GM19438 (cell line): Measurements from ENCODE around the gene FAM184A.

Experiments
- ATAC-seq: cut with Tn5 transposase; IDR thresholded peaks from one replicate; pipeline ENCODE4 v1.9.1; 2021; ENCODE audit warnings: low read depth; ENCODE audit not compliant: unreplicated experiment

The FAM184A gene

DNA sequence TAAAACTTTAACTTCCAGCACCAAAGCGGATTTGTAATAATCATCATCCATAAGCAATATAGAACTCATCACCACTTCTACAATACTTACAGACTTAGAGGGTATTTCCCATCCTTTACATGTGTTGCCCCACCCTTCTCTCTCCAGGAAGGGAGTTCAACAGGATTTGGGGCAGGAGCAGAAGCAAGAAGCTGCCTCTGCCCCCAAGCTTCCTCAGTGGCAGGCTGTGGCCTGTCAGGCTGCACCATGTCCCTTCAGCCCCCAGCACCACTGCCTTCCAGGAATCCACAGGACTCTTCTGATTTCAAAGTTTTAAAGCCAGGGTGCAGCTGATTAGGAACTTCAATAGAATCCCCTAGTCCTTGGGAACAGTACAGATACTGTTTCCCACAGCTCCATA lies 106.8 kb downstream of the FAM184A start:
- no peak for ATAC-seq

DNA sequence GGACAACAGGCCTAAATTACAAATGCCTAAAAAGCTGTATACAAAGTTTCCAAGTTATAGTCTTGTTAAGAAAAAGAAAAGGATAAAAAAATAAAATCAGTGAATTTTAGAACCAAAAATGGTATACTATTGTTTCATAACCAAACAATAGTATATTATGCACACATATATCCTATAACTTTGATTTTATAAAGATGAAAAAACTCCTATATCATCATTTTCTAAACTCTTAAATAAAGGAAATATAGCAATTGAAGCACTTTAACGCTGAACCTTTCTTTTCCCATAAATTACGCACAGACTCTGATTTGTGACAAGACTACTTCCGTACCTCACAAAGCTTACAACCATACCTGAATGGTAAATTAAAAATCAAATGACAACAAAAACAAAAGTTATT lies 107.6 kb downstream of the FAM184A start:
- no peak for ATAC-seq

DNA sequence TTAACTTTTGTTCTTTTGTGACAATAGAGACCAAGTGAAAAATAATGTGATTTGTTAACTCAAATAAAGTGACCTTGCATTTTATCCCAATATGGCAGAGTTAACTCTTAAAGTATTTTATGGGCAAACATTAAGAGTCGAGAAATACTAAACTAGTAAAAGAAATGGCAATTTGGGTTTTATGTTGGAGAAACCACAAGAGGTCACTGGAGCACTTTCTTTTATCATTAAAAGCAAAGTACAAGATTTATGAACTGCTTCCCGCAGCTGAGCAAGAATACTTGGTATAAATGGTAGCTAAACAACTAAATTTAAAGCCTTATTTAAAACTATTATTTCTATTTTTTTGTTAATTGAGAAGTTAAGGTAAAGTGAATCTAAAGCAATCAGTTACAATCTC lies 110.0 kb downstream of the FAM184A start:
- ATAC-seq: no peak

DNA sequence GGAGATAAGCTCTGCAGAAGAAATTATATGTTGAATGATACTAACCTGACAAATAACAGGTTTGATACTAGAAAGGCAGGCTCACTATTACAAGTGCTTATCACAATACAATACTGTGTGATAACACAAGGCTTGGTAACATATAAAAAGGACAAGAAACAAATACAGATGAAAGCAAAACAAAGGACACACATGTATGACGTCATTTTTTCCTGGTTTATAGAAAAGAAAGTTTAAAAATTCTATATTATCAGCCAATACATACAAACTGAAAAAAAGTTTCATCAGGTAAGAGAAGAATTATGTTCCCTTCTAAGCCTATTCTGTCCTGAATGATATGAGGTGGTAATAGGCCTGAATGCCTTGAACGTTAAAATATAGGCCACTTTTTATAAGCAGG lies 111.2 kb downstream of the FAM184A start:
- ATAC-seq: no peak

DNA sequence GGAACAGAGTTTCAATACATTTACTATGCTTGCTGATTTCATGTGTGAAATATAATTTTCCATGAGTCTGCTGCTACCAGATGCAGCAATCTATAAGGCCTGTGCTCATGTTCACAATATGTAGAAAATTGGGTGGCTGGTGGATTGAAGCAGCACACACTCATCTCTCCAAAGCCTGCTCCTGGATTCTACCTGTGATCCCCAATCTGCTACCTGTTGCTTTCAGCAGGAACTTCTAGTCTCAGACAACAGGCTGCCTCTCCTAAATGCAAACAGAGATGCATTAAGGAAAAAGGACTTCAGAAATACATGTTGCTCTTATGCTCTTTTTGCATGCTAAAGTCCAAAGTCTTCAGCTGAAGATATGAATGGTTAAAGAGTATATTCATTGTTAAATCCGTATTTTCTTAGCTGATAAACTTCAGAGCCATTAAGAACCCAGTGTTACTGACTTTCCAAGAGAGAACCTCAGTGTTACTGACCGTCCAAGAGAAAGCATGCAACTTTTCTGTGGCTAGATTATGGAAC lies 112.6 kb downstream of the FAM184A start:
- ATAC-seq: no peak

DNA sequence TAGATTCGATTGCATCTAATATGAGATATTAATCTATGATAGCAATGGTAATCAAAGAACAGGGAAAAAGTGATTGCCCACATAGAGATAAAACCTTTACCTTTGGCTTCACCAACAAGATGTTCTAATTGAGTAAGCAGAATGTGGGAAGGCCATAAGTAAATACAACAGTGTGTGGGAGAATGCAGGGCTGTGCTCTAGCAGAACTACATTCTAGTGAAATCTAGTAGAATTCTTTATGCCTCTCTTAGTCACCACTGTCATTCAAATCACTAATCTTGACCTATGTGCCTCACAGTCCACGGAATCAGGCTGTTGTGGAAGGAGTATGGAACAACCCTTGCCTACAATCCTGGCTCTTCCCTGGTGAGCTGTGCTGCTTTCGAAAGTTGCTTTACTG lies 113.1 kb downstream of the FAM184A start:
- ATAC-seq: no peak

DNA sequence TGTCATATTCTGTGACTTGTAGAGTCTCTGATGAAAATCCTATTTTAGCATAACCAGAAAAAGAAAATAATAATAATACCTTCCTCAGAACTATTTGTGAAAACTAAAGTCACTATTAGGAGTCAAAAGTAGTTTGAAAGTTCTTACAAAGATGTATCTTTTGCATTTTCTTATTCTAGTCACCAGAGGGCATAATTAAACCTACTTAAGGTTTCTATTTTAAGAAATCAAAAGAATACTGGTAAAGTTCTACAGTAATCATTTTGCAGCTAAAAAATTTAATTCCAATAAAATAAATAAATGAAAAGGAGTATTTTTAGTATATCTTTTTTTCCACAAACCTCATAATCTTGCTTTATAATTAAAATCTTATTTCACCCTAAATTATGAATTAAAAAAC lies 115.5 kb downstream of the FAM184A start:
- ATAC-seq: no peak

DNA sequence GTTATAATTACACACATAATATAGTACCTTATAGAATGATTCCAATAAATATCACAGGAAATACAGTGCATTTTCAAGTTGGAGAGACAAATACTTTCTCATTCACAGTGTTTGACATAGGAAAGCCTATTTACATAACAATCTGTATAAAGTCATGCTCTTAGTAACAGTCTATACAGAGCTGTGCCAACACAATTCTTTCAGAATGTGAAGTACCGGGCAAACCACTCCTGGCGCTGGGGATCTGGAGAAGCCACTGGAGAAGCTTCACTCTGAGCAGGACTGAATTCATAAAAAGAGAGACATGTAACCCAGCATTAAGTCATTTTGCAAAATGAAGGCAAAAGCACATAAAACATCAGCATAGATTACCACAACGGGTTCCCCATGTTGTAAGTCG lies 118.6 kb downstream of the FAM184A start:
- ATAC-seq: no peak

DNA sequence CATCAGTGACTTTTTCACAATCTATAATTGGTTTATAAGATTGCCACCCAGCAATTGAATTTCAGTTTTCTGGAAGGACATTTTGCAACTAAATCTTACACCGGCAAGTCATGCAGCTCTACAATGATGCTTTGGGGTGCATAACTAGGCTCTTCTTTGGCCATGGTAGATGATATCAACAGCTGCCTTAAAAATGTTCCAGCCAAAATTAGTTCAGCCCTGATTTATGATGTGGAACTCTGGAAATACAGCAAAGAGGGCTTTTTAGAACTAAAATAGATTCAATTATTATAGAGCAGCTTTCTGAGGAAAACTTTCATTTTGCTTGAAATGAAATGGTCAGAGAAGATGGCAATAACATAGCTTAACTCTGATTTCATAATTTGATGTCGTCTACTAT lies 125.1 kb downstream of the FAM184A start:
- no peak for ATAC-seq

DNA sequence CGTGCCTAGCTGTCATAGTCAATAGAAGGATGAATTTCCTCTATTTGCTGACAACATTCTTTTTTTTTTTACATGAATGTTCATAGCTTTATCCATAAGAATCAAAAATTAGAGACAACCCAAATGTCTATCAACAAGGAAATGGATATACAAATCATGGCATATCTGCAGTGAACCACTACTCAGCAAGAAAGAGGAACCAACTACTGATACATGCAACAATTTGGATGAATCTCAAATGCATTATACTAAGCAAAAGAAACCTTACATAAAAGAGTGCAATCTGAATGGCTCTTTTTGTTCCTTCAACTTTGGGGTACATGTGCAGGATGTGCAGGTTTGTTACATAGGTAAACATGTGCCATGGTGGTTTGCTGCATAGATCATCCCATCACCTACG lies 125.8 kb downstream of the FAM184A start:
- ATAC-seq: no peak

DNA sequence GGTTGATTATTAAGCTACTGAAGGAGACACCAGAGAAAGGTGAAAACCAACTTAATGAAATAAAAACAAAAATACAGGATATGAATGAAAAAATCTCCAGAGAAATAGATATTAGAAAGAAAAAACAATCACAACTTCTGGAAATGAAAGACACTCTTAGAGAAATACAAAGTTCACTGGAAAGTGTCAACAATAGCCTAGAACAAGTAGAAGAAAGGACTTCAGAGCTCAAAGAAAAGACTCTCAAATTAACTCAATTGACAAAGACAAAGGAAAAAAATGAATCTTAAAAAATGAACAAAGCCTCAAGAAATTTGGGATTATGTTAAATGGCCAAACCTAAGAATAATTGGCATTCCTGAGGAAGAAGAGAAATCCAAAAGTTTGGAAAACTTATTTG lies 133.2 kb downstream of the FAM184A start:
- no peak for ATAC-seq

DNA sequence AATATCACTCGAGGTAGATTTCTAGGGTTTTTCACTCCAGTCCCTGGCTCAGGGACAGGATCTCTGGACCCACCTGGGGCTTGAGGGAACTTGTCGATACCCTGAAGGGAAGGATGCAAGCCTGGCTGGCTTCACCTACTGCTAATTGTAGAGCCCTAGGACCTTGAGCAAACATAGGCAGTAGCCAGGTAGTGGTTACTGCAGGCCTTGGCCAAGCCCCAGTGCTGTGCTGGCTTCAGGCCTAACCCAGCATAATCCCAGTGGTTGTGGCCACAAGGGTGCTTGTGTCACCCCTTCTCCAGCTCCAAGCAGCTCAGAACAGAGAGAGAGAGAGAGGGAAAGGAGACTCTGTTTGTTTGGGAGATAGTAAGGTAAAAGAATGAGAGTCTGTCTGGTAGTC lies 137.7 kb downstream of the FAM184A start:
- ATAC-seq: no peak

DNA sequence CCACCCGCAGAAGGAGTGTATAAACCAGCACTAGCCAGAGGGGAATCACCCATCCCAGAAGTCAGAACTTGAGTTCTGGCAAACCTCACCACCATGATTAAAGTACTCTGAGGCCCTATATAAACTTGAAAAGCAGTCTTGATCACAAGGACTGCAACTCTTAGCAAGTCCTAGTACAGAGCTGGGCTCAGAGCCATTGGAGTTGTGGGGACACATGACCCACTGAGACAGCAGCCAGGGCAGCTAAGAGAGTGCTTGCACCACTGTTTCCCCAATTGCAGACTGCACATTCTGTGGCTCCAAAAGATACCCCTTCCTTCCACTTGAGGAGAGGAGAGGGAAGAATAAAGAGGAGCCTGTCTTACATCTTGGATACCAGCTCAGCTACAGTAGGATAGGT lies 138.8 kb downstream of the FAM184A start:
- no peak for ATAC-seq

DNA sequence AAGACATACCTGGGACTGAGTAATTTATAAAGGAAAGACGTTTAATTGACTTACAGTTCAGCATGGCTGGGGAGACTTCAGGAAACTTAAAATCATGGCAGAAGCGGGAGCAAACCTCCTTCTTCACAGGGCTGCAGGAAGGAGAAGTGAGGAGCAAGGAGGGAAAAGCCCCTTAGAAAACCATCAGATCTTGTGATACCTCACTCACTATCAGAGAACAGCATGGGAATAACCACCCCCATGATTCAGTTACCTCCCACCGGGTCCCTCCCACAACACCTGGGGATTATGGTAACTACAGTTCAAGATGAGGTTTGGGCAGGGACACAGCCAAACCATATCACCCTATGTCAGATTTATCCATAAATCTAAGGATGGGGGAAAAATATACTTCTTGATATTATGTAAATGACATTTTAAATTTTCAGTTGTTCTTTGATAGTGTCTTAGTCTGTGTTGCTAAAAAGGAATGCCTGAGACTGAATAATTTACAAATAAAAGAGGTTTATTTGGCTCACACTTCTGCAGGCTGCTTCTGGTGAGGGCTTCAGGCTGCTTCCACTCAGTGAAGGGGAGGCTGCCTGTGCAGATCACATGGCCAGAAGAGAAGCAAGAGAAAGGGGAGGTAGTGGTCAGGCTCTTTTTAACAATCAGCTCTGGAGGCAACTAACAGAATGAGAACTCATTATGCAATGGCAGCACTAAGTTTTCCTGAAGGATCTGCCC lies 142.3 kb downstream of the FAM184A start:
- ATAC-seq: no peak

DNA sequence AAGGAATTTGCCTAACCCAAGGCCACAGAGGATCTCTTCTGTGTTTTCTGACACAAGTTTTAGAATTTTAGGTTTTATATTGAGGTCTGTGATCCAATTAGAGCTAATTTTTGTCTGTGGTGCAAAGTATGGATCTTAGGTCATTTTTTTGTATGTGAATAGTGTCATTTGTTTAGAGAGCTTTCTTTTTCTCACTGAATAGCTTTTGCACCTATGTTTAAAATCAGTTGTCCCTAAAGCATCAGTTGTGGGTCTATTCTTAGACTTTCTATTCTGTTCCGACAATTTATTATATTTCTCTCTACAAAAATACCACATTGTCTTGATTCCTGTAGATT lies 143.2 kb downstream of the FAM184A start:
- peak; percentile 4 for ATAC-seq

DNA sequence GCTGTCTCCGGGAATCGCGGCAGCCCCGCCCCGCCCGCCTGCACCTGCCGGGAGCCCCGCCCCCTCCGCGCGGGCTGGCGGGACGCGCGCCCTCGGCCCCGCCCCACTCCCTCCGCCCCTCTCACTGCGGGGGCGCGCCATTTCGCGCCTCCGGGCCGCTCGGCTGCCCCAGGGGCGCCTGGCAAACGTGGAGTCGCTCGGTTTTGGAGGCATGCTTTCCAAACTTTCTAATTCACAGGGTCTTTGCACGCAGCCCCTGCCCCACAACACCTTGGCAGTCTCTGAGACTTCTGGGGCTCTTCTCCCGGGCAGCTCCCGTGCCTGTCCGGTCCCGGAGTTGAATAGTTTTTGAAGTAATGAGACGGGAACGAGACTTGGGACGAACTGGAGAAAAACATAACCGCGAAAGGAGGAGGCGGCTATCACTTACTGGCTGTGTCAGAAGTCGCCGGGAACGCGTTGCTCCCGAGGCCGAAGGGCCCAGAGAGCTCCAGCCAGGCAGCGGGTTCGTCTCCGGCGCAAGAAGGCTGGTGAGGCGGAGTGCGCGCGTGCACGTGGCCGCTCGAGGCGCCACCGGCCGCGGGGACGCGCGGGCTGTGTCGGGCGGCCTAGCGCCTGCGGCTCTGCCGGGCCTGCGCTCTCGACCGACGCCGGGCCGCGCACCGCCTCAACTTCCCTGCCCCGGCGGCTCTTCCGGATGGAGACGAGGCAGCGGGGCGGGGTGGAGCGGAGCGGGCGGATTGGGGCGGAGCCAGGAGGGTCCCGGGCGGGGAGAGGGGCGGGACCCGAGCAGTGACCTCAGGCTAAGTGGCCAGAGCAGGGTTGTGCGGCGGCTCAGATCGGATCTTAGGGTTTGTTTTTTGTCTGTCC lies 143.8 kb downstream of the FAM184A start, which contains the start of gene MCM9:
Gene MCM9 (minus strand): TSS at position 699 of the 870 bp plus-strand sequence. CDS start 3,436 bp downstream, outside the sequence.
- peak; percentile 93 for ATAC-seq

DNA sequence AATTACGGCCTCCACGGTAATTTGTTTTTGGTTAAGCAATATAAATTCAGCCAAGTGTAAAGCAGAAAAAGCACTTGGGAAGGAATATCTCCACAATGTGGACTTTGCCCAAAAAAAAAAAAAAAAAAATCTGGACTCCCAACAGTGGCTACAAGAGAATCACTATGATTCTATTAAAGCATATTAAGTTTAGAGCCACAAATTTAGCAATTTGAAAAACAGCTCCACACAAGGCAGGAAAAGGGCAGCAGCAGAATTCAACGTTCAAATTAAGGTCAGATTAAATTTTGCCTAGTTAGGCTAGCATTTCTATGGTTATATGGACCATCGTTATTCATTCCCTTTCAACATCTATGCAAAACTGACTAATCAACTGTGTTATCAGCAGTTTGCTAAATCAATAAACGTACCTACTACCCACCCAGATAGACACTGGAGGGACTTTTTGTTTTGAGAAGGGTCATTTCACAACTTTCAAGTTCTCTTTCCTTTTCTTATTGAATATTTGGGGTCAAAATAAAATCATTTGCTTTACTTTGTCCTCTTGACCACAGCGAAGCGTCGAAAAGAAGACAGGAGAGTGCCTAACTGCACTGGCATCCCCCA lies 144.5 kb downstream of the FAM184A start:
- ATAC-seq: peak; percentile 1

DNA sequence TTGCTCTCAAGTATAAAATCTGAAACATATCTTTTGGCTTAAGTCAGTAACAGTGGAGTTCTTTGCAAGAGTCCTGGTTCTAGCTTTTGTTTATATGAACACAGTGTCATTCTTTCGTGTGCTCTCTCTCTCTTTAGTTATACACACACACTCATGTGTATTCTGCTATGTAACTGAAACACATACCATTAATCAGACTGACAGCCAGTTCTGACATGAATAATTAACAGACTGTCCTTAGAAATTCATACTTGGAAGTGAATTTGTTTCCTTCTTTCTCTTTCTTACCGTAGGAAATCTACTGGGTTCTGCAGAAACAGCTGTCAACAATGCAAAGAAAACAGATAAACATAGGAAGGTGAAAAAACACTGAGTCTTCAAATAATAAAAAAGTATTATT lies 146.0 kb downstream of the FAM184A start:
- no peak for ATAC-seq

DNA sequence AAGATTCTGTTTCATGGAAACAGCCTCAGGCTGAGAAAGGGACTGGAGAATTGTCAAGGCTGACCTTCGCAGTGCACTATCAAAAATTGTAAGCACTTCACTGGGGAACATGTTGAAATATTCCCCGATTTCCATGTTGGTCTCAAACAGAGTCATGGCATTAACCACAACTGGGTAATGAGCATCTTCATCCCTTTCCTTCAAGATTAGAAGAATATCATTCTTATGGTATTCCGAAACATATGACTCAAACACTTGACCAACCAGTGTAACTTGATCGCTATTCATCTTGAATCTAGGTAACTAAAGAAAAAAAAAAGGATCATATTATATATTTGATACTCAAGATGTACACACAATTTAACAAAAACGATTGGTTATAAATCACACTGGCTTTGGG lies 147.0 kb downstream of the FAM184A start:
- ATAC-seq: no peak

DNA sequence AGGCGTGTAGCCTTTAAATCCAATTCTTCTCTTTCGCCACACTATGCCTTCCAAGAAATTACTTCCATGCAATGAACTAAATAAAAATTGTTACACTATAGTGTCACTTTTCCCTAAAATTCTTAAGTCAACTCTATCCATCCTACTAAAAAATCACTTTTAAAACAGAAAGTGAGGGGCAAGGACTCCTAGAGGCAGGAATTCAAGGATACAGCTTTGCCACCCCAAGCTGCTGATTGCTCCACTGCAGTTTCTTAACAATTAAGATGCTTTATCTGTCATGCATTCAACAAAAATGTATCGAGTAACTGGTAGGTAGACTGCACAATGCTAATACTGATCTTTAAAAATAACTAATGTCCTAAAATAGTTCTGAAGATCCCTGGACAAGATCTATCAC lies 147.8 kb downstream of the FAM184A start:
- ATAC-seq: no peak

DNA sequence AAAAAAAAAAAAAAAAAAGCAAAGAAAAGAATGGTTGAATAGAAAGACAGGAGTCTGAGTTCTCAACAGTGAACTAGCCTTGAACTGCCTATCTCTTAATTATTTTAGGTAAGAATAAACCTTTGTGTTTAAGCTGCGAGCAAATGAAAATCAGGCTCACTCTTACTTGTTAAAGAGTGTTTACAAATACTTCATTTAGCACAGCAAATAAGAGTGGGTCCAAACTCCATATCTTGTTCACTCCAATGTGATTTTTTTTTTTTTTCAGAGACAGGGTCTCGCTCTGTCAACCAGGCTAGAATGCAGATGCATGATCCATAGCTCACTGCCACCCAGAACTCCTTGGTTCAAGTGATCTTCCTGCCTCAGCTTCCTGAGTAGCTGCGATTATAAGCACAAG lies 155.4 kb downstream of the FAM184A start:
- ATAC-seq: no peak
